ENCODE results near the gene SLC26A3. TPM values are rescaled to one million over a fixed set of nuclear protein-coding genes. Genes with fewer than 3 reads are reported as not detected.
"Not testable (repeated sequence)": the region's sequence is repeated elsewhere in the genome, so short reads cannot be mapped to it uniquely, and the experiment has no call there.

SLC26A3 gene
- total RNA-seq = not detected

DNA sequence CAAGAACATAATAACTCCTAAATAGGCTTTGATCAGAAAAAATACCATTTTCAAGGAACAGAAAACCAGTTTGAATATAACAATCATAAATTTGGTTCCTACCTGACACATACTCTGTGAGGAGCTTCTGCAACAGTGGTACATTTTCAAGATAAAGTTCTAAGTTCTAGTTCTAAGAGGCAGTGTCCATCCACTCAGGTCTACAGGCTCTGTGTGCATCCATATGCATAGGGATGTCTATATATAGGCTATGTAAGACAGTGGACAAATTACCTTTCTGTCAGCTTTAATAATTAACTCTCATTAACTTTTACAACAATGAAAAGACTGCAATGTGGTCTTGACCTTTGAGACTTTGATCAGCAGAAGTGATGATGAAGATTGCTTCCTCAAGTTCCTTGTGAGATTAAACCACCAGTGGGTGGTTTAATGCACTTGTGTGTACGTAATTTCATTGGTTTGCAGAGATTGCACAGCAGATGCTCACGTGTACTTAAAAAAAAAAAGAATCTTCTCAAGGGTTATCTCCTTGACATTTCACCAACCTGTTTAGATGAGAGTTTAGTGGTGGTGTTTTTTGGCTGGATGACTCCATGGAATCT, at the start of gene SLC26A3:
Gene SLC26A3, minus strand, starts transcription at position 215 of the 602 bp plus-strand sequence. CDS start 8,714 bp downstream, outside the sequence.
- Mint-ChIP-seq H3K4me3 (no peak within 1 kb of the TSS), H3K36me3 (ENCODE audit: low read depth) (no peaks in the 10 kb centered on the region), H3K27me3 (peaks cover 5% of the 10 kb centered on the region), H3K4me1 (ENCODE audit: low read depth) (no peaks in the 10 kb centered on the region), H3K27ac (no peak within 1 kb of the TSS), H3K9me3 (no peaks in the 10 kb centered on the region)
- no peak for DNase-seq
- POLR2A ChIA-PET = no interaction called here
- TF ChIP-seq, protein P1, sequence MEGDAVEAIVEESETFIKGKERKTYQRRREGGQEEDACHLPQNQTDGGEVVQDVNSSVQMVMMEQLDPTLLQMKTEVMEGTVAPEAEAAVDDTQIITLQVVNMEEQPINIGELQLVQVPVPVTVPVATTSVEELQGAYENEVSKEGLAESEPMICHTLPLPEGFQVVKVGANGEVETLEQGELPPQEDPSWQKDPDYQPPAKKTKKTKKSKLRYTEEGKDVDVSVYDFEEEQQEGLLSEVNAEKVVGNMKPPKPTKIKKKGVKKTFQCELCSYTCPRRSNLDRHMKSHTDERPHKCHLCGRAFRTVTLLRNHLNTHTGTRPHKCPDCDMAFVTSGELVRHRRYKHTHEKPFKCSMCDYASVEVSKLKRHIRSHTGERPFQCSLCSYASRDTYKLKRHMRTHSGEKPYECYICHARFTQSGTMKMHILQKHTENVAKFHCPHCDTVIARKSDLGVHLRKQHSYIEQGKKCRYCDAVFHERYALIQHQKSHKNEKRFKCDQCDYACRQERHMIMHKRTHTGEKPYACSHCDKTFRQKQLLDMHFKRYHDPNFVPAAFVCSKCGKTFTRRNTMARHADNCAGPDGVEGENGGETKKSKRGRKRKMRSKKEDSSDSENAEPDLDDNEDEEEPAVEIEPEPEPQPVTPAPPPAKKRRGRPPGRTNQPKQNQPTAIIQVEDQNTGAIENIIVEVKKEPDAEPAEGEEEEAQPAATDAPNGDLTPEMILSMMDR (IDR thresholded peaks at IDR 0.05) = no peak
- CTCF ChIA-PET = interaction anchor here (0.9 kb wide), 1 partner anchor 76 kb away, joined by 3 read pairs; no protein-coding TSS in a partner anchor
- intact Hi-C loops (cut with micrococcal nuclease) = no loop called here
- no peak for ATAC-seq

DNA sequence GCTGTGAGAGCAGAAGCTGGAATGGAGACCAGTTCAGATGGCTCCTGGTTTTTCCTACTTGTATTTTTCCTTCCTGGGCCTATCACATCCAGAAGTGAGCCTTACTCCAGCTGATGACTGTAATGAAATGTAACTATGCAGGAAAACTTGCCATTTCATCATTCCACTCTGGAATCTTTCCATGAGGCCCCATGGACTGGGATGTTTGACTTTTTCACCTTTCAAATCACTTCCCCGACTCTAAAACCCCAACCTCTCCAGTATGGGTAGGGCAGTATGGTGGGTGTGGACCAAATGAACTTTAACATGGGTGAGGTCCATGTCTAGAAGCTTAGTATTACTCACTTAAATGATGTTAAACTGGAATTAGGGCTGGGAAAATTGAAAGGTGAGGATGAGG, 47.6 kb upstream of the SLC26A3 start:
- TF ChIP-seq, protein P1 (IDR thresholded peaks at IDR 0.05) = no peak
- H3K36me3 Mint-ChIP-seq (ENCODE audit: low read depth) = no peaks in the 10 kb centered on the region
- H3K27me3 Mint-ChIP-seq = peaks cover 1% of the 10 kb centered on the region
- DNase-seq (no peak), ATAC-seq (no peak)
- intact Hi-C loops (cut with micrococcal nuclease) = no loop called here
- ChIA-PET CTCF (no interaction called here), POLR2A (no interaction called here)
- H3K4me1 Mint-ChIP-seq (ENCODE audit: low read depth) = no peaks in the 10 kb centered on the region
- H3K9me3 Mint-ChIP-seq = no peaks in the 10 kb centered on the region
- H3K4me3 Mint-ChIP-seq = no peak overlapping the region
- no peak overlapping the region for H3K27ac Mint-ChIP-seq

DNA sequence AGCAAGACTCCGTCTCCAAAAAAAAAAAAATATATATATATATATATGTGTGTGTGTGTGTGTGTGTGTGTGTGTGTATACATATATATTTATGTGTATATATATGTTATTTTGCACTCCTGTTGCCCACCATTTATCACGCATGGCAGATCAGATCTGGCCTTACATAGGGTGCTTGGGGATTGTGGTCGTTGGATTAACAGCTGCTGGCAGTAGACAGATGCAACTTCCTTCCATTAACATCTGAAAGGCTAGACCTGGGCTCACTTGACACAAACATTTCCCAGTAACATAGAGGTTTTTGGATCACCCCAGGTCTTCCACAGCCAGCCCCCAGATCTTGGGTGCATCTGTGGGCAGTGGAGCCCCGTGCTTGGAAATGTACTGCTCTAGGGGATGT, 47.2 kb upstream of the SLC26A3 start:
- Mint-ChIP-seq H3K27me3 (peaks cover 2% of the 10 kb centered on the region), H3K9me3 (no peaks in the 10 kb centered on the region), H3K4me3 (no peak overlapping the region), H3K36me3 (ENCODE audit: low read depth) (no peaks in the 10 kb centered on the region), H3K27ac (no peak overlapping the region), H3K4me1 (ENCODE audit: low read depth) (no peaks in the 10 kb centered on the region)
- DNase-seq (no peak), ATAC-seq (no peak)
- TF ChIP-seq, protein P1 (IDR thresholded peaks at IDR 0.05) = no peak
- ChIA-PET POLR2A (no interaction called here), CTCF (no interaction called here)
- intact Hi-C loops (cut with micrococcal nuclease) = no loop called here

DNA sequence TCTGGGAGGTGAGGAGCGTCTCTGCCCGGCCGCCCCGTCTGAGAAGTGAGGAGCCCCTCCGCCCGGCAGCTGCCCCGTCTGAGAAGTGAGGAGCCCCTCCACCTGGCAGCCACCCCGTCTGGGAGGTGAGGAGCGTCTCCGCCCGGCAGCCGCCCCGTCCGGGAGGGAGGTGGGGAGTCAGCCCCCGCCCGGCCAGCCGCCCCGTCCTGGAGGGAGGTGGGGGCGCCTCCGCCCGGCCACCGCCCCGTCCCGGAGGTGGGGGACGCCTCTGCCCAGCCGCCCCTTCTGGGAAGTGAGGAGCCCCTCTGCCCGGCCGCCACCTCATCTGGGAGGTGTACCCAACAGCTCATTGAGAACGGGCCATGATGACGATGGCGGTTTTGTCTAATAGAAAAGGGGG, 45.2 kb upstream of the SLC26A3 start:
- H3K36me3 Mint-ChIP-seq (ENCODE audit: low read depth); intact Hi-C loops (cut with micrococcal nuclease); ATAC-seq; DNase-seq; H3K4me1 Mint-ChIP-seq (ENCODE audit: low read depth); H3K9me3 Mint-ChIP-seq; H3K27ac Mint-ChIP-seq; CTCF ChIA-PET; POLR2A ChIA-PET; H3K27me3 Mint-ChIP-seq; H3K4me3 Mint-ChIP-seq: not testable (repeated sequence)

GRCh38 chr7:107847836-107848175, 44.8 kb upstream of the SLC26A3 start:
- ATAC-seq; H3K27ac Mint-ChIP-seq; intact Hi-C loops (cut with micrococcal nuclease); DNase-seq; POLR2A ChIA-PET; H3K36me3 Mint-ChIP-seq (ENCODE audit: low read depth); H3K27me3 Mint-ChIP-seq; CTCF ChIA-PET; H3K9me3 Mint-ChIP-seq; H3K4me3 Mint-ChIP-seq; H3K4me1 Mint-ChIP-seq (ENCODE audit: low read depth): not testable (repeated sequence)

DNA sequence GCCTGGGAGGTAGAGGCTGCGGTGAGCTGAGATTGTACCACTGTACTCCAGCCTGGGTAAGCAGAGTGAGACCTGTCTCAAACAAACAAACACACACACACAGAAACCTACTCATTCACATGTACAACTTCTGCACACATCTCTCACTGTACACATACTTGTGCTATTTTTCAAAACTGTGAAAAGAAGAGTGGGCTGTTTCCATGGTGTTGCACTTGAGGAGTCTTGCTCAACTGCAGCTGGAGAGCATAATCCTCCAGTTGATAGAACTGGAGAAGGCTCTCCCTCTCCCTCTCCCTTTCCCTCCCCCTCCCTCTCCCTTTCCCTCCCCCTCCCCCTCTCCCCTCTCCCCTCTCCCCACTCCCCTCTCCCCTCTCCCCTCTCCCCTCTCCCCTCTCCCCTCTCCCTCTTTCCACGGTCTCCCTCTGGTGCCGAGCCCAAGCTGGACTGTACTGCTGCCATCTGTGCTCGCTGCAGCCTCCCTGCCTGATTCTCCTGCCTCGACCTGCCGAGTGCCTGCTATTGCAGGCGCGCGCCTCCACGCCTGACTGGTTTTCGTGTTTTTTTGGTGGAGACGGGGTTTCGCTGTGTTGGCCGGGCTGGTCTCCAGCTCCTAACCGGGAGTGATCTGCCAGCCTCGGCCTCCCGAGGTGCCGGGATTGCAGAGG, 44.3 kb upstream of the SLC26A3 start:
- H3K4me1 Mint-ChIP-seq (ENCODE audit: low read depth) = no peaks in the 10 kb centered on the region
- no peak for DNase-seq
- no peak overlapping the region for H3K27ac Mint-ChIP-seq
- H3K9me3 Mint-ChIP-seq = no peaks in the 10 kb centered on the region
- no peaks in the 10 kb centered on the region for H3K36me3 Mint-ChIP-seq (ENCODE audit: low read depth)
- H3K4me3 Mint-ChIP-seq = no peak overlapping the region
- ATAC-seq = no peak
- intact Hi-C loops (cut with micrococcal nuclease) = no loop called here
- TF ChIP-seq, protein P1 (IDR thresholded peaks at IDR 0.05) = no peak
- POLR2A ChIA-PET = no interaction called here
- H3K27me3 Mint-ChIP-seq = peaks cover 2% of the 10 kb centered on the region
- CTCF ChIA-PET = no interaction called here
